Occipital lobe (tissue), 3 donors: ENCODE results near the gene SOX2. TPM values are rescaled to one million over a fixed set of nuclear protein-coding genes. Genes with fewer than 3 reads are reported as not detected.
"Not testable (repeated sequence)": the region's sequence is repeated elsewhere in the genome, so short reads cannot be mapped to it uniquely, and the experiment has no call there.

Source experiments
- DNase-seq: peaks from one replicate; lab custom pipeline; 2025; lab: John Stamatoyannopoulos, UW
- small RNA-seq: library from RNA; depleted of rRNA; stranded (forward); fragments of <200 nt; gene quantifications from one replicate; pipeline ENCODE3, GENCODE V24; 2014
- total RNA-seq: library from RNA; depleted of rRNA; stranded (reverse); fragments of >200 nt; gene quantifications from one replicate; pipeline ENCODE4 v1.2.3, GENCODE V29; 2014

Gene SOX2
- total RNA-seq, 1 donor from 2014 or later: 78.0 TPM

GRCh38 chr3:181757694-181758306, 46.1 kb downstream of the SOX2 start:
- no peak for DNase-seq

GRCh38 chr3:181761906-181762305, 50.2 kb downstream of the SOX2 start:
- no peak for DNase-seq

GRCh38 chr3:181764033-181764432, 52.3 kb downstream of the SOX2 start:
- DNase-seq: not testable (repeated sequence)

Small RNAs within 50 kb of the gene (small RNA-seq; reads per million reads assigned to genes)
- not detected for gene RF01954
